SK-N-SH treated with all-trans-retinoic acid at 6 μM for 48 hours (cell line): ENCODE data around the gene IMMP2L.

Source experiments
- ATAC-seq: fragments of 200-7000 bp; cut with Tn5 transposase; 3 replicates; pipeline ENCODE4 v1.9.1; 2020; ENCODE audit warnings: mild to moderate bottlenecking, moderate library complexity
- ARNTL ChIP-seq: fragments of 450-650 bp; formaldehyde crosslinking; IDR thresholded peaks from 2 replicates; pipeline ENCODE4 v1.5.0; 2020; ENCODE audit warnings: low read depth, mild to moderate bottlenecking, moderate library complexity, borderline replicate concordance
- BACH2 ChIP-seq: fragments of 250-450 bp; sonication (Bioruptor Pico); IDR thresholded peaks from 2 replicates; pipeline ENCODE4 v1.9.0; 2021; ENCODE audit warnings: mild to moderate bottlenecking, borderline replicate concordance
- CSDC2 ChIP-seq: fragments of 250-450 bp; sonication (Bioruptor Pico); IDR thresholded peaks from 2 replicates; pipeline ENCODE4 v1.5.0; 2020; ENCODE audit warnings: mild to moderate bottlenecking, moderate library complexity
- GLIS3 ChIP-seq: fragments of 250-450 bp; sonication (Bioruptor Pico); IDR thresholded peaks from 2 replicates; pipeline ENCODE4 v1.5.0; 2020; ENCODE audit warnings: mild to moderate bottlenecking, moderate library complexity
- OSR1 ChIP-seq: fragments of 250-450 bp; sonication (Bioruptor Pico); IDR thresholded peaks from 2 replicates; pipeline ENCODE4 v1.8.0; 2022; ENCODE audit warnings: moderate library complexity, mild to moderate bottlenecking, inconsistent platforms
- PPARA ChIP-seq: fragments of 250-450 bp; sonication (Bioruptor Pico); IDR thresholded peaks from 2 replicates; pipeline ENCODE4 v1.5.0; 2020; ENCODE audit warnings: mild to moderate bottlenecking, borderline replicate concordance
- RARB ChIP-seq: fragments of 250-450 bp; sonication (Bioruptor Pico); IDR thresholded peaks from 2 replicates; pipeline ENCODE4 v1.8.0; 2021; ENCODE audit warnings: mild to moderate bottlenecking, moderate library complexity
- SNAI2 ChIP-seq: fragments of 250-450 bp; sonication (Bioruptor Pico); IDR thresholded peaks from 2 replicates; pipeline ENCODE4 v1.5.0; 2020; ENCODE audit warnings: mild to moderate bottlenecking, moderate library complexity
- TCF4 ChIP-seq: fragments of 250-450 bp; sonication (Bioruptor Pico); IDR thresholded peaks from 2 replicates; pipeline ENCODE4 v1.8.0; 2021; ENCODE audit warnings: mild to moderate bottlenecking, moderate library complexity, borderline replicate concordance
- ZC3H10 ChIP-seq: fragments of 250-450 bp; sonication (Bioruptor Pico); IDR thresholded peaks from 2 replicates; pipeline ENCODE4 v1.5.1; 2021; ENCODE audit warnings: mild to moderate bottlenecking, moderate library complexity
- ZFP3 ChIP-seq: fragments of 250-450 bp; sonication (Bioruptor Pico); IDR thresholded peaks from 2 replicates; pipeline ENCODE4 v1.5.0; 2020; ENCODE audit warnings: mild to moderate bottlenecking, moderate library complexity
- ZNF70 ChIP-seq: fragments of 450-650 bp; formaldehyde crosslinking; IDR thresholded peaks from 2 replicates; pipeline ENCODE4 v1.5.0; 2020; ENCODE audit warnings: mild to moderate bottlenecking, moderate library complexity
- TF ChIP-seq, protein P1 (sequence below): fragments of 250-450 bp; sonication (Bioruptor Pico); IDR thresholded peaks from 2 replicates; pipeline ENCODE4 v1.5.1; 2020; ENCODE audit warnings: low read depth, mild to moderate bottlenecking, moderate library complexity
- TF ChIP-seq, protein P2 (sequence below): fragments of 250-450 bp; sonication (Bioruptor Pico); IDR thresholded peaks from 2 replicates; pipeline ENCODE4 v1.8.0; 2021; ENCODE audit warnings: low read depth, mild to moderate bottlenecking, moderate library complexity, borderline replicate concordance
- TF ChIP-seq, protein P3 (sequence below): fragments of 250-450 bp; sonication (Bioruptor Pico); IDR thresholded peaks from 2 replicates; pipeline ENCODE4 v1.5.1; 2021; ENCODE audit warnings: mild to moderate bottlenecking, moderate library complexity
- TF ChIP-seq, protein P4 (sequence below): fragments of 250-450 bp; sonication (Bioruptor Pico); IDR thresholded peaks from 2 replicates; pipeline ENCODE4 v1.5.0; 2020; ENCODE audit warnings: mild to moderate bottlenecking, moderate library complexity
- TF ChIP-seq, protein P5 (sequence below): fragments of 250-450 bp; sonication (Bioruptor Pico); IDR thresholded peaks from 2 replicates; pipeline ENCODE4 v1.8.0; 2020; ENCODE audit warnings: mild to moderate bottlenecking, moderate library complexity, borderline replicate concordance

The IMMP2L gene

DNA sequence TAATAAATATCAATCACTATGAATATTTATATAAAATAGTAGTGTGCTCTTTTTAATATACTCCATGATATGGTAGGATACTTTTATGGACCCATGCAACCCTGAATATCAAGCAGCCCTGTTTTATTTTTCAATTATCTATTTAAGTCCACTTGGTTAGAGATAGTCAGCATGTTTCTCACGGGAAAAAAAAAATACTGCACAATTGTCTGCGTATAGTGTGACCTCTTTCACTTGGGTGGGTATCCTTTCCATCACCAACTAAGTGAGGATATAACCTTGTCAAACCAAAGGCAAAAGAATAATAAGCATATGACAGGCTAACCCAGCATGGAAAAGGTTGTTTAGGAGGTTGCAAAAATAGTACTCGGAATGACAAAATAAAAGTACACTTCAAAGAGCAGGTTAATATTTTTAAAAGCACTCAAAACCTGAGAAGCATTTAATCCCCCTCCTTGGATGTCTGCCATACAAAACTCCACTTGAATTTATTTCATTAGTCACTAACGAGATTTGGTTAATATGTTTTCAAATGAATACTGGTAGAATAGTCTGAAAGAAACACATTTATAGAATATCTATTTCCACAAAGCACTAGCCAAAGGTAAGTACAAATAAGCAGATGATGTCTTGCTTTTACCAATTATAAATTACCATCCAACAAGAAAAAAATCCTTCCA, 76.5 kb downstream of the IMMP2L start:
- TF ChIP-seq, protein P1, sequence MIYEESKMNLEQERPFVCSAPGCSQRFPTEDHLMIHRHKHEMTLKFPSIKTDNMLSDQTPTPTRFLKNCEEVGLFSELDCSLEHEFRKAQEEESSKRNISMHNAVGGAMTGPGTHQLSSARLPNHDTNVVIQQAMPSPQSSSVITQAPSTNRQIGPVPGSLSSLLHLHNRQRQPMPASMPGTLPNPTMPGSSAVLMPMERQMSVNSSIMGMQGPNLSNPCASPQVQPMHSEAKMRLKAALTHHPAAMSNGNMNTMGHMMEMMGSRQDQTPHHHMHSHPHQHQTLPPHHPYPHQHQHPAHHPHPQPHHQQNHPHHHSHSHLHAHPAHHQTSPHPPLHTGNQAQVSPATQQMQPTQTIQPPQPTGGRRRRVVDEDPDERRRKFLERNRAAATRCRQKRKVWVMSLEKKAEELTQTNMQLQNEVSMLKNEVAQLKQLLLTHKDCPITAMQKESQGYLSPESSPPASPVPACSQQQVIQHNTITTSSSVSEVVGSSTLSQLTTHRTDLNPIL (CRISPR knock-in tag) = no peak
- TF ChIP-seq, protein P2, sequence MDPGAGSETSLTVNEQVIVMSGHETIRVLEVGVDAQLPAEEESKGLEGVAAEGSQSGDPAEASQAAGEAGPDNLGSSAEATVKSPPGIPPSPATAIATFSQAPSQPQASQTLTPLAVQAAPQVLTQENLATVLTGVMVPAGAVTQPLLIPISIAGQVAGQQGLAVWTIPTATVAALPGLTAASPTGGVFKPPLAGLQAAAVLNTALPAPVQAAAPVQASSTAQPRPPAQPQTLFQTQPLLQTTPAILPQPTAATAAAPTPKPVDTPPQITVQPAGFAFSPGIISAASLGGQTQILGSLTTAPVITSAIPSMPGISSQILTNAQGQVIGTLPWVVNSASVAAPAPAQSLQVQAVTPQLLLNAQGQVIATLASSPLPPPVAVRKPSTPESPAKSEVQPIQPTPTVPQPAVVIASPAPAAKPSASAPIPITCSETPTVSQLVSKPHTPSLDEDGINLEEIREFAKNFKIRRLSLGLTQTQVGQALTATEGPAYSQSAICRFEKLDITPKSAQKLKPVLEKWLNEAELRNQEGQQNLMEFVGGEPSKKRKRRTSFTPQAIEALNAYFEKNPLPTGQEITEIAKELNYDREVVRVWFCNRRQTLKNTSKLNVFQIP = no peak
- no peak for TF ChIP-seq TCF4 (CRISPR knock-in tag)
- no peak for TF ChIP-seq GLIS3 (CRISPR knock-in tag)
- no peak for TF ChIP-seq BACH2 (CRISPR knock-in tag)
- peak; percentile 25; the same call in 2 of the 3 replicates for ATAC-seq

DNA sequence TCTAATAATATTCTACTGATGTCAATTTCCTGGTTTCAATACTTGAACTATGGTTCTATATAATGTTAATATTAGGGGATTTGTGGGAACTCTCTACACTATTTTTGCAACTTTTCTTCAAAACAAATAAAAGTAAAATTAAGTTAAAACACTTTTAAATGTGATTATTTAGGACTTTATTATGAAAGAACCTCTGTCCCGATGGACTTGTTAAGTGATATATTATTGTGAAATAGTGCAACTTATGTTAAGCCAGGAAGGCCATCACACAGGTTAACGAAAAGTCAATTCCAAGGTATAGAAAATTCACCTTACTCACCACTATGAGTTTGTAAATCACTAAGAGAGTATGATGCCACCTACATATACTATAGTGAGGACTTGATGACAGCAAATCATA, 79.2 kb downstream of the IMMP2L start:
- TF ChIP-seq ARNTL (no peak), TCF4 (CRISPR knock-in tag) (no peak), ZC3H10 (CRISPR knock-in tag) (no peak), OSR1 (CRISPR knock-in tag) (no peak), GLIS3 (CRISPR knock-in tag) (no peak), RARB (CRISPR knock-in tag) (no peak), ZNF70 (CRISPR knock-in tag) (no peak), CSDC2 (CRISPR knock-in tag) (no peak), ZFP3 (no peak), SNAI2 (no peak), PPARA (CRISPR knock-in tag) (no peak)
- TF ChIP-seq, protein P1 (CRISPR knock-in tag) = no peak
- TF ChIP-seq, protein P3, sequence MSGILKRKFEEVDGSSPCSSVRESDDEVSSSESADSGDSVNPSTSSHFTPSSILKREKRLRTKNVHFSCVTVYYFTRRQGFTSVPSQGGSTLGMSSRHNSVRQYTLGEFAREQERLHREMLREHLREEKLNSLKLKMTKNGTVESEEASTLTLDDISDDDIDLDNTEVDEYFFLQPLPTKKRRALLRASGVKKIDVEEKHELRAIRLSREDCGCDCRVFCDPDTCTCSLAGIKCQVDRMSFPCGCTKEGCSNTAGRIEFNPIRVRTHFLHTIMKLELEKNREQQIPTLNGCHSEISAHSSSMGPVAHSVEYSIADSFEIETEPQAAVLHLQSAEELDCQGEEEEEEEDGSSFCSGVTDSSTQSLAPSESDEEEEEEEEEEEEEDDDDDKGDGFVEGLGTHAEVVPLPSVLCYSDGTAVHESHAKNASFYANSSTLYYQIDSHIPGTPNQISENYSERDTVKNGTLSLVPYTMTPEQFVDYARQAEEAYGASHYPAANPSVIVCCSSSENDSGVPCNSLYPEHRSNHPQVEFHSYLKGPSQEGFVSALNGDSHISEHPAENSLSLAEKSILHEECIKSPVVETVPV (CRISPR knock-in tag) = no peak
- TF ChIP-seq, protein P4, sequence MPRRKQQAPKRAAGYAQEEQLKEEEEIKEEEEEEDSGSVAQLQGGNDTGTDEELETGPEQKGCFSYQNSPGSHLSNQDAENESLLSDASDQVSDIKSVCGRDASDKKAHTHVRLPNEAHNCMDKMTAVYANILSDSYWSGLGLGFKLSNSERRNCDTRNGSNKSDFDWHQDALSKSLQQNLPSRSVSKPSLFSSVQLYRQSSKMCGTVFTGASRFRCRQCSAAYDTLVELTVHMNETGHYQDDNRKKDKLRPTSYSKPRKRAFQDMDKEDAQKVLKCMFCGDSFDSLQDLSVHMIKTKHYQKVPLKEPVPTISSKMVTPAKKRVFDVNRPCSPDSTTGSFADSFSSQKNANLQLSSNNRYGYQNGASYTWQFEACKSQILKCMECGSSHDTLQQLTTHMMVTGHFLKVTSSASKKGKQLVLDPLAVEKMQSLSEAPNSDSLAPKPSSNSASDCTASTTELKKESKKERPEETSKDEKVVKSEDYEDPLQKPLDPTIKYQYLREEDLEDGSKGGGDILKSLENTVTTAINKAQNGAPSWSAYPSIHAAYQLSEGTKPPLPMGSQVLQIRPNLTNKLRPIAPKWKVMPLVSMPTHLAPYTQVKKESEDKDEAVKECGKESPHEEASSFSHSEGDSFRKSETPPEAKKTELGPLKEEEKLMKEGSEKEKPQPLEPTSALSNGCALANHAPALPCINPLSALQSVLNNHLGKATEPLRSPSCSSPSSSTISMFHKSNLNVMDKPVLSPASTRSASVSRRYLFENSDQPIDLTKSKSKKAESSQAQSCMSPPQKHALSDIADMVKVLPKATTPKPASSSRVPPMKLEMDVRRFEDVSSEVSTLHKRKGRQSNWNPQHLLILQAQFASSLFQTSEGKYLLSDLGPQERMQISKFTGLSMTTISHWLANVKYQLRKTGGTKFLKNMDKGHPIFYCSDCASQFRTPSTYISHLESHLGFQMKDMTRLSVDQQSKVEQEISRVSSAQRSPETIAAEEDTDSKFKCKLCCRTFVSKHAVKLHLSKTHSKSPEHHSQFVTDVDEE (CRISPR knock-in tag) = no peak
- TF ChIP-seq, protein P5, sequence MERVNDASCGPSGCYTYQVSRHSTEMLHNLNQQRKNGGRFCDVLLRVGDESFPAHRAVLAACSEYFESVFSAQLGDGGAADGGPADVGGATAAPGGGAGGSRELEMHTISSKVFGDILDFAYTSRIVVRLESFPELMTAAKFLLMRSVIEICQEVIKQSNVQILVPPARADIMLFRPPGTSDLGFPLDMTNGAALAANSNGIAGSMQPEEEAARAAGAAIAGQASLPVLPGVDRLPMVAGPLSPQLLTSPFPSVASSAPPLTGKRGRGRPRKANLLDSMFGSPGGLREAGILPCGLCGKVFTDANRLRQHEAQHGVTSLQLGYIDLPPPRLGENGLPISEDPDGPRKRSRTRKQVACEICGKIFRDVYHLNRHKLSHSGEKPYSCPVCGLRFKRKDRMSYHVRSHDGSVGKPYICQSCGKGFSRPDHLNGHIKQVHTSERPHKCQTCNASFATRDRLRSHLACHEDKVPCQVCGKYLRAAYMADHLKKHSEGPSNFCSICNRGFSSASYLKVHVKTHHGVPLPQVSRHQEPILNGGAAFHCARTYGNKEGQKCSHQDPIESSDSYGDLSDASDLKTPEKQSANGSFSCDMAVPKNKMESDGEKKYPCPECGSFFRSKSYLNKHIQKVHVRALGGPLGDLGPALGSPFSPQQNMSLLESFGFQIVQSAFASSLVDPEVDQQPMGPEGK (CRISPR knock-in tag) = no peak
- TF ChIP-seq, protein P2 = no peak
- no peak for ATAC-seq
